Smooth muscle cell of the pulmonary artery (primary cell): ENCODE data around the gene ZPR1. TPM values are rescaled to one million over a fixed set of nuclear protein-coding genes. Genes with fewer than 3 reads are reported as not detected.

Experiments
- total RNA-seq: library from RNA; depleted of rRNA; stranded (reverse); fragments of >200 nt; gene quantifications from 2 replicates; pipeline ENCODE4 v1.2.3, GENCODE V29; 2014

ZPR1 gene
- 29.1 and 48.1 TPM in 2 replicates for total RNA-seq

GRCh38 chr11:116787786-116788486 is at the start of gene ZPR1:
Gene ZPR1, minus strand, starts transcription at chr11:116788023. Its CDS starts 33 bp downstream, at chr11:116787990.

GRCh38 chr11:116829525-116830183 is 41.8 kb upstream of the ZPR1 start, which contains the start of gene APOC3:
Gene APOC3, plus strand, starts transcription at chr11:116829907. Its CDS starts 676 bp downstream, at chr11:116830583.

GRCh38 chr11:116823031-116823843 is 35.4 kb upstream of the ZPR1 start, which contains the start of gene APOA4:
Gene APOA4, minus strand, starts transcription at chr11:116823304. Its CDS starts 113 bp downstream, at chr11:116823191.

GRCh38 chr11:116791813-116792143 is 4.0 kb upstream of the ZPR1 start, which contains the start of gene APOA5:
Gene APOA5, minus strand, starts transcription at chr11:116791879. Its CDS starts 19 bp downstream, at chr11:116791860.

DNA sequence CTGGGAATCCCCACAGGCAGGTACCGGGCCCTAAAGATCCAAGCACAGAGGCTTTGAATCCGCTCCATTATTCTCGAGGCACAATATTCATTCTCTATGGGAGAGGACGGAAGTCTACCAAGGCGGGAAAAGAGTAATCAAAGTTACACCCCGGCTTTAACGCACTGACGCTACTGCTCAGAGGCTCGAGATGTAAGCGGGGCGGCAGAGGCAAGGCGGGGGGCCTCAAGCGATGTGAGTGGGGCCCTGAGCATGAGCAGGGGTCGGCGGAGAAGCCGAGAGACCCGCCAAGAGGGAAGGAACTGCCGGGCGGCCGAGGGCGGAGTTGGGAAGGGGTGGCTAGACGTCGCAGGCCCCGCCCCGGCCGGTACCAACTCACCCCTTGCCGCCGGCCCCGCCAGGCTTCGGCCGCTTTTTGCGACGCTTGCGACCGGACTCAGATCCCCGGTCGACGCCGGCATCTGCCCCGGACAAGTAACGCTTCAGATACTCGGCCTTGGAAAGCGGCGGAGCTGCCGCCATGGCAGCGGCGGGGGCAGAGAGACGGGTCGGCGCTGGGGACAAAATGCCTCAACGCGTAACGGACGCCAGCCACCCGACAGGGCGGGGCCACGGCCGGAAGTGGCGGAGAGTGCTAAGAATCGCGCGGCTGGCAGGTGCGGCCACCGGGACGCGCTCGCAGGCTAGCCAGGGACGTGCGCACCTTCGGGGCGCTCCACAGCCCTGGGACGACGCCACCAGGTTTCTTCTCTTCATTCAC is 15.2 kb downstream of the ZPR1 start, which contains the start of gene BUD13:
TSS of gene BUD13 (minus strand) at position 545 of the 760 bp plus-strand sequence. CDS start at position 522, 23 bp downstream.

Other genes starting within 250 kb of the ZPR1 start
- 7.7 and 8.9 TPM in 2 replicates for gene BUD13, start 15.0 kb downstream of the ZPR1 start, total RNA-seq
- not detected in 2 replicates for gene APOA5, start 3.9 kb upstream of the ZPR1 start, total RNA-seq
- gene APOA4, start 35.3 kb upstream of the ZPR1 start, total RNA-seq: not detected in 2 replicates
- not detected in 2 replicates for gene APOC3, start 41.9 kb upstream of the ZPR1 start, total RNA-seq
- 4.4 and 6.8 TPM in 2 replicates for gene APOA1, start 49.6 kb upstream of the ZPR1 start, total RNA-seq